ENCODE measurements around the gene ELOB.
A peak's percentile ranks its signal among the peaks of the same experiment; 100 is the strongest.

ELOB gene

GRCh38 chr16:2782583-2783351, 5.7 kb upstream of the ELOB start:
- no peak overlapping the region for H3K23ac ChIP-seq (ENCODE audit: low read length in 2 of 2)

GRCh38 chr16:2779978-2780898, 3.2 kb upstream of the ELOB start:
- no peak overlapping the region for H2BK12ac ChIP-seq (ENCODE audit: low read length in 2 of 2)
- WGBS, result 69% methylated on average over 14 of the region's 17 CpGs
- no peak overlapping the region for H3K4me3 ChIP-seq (ENCODE audit: insufficient read depth in 1 of 2, low read depth in 1 of 2, low read length in 2 of 2)
- no peak overlapping the region for H2AK5ac ChIP-seq (ENCODE audit: low read length, severe bottlenecking)
- no peak overlapping the region for H3K27ac ChIP-seq (ENCODE audit: low read length, poor library complexity, severe bottlenecking)
- no peak for DNase-seq
- H3K14ac ChIP-seq (ENCODE audit: low read length in 2 of 2), result no peak overlapping the region
- peaks cover 2 to 3% of the 10 kb centered on the region in 2 experiments for H3K36me3 ChIP-seq (ENCODE audit: control insufficient read depth in 1 of 2, insufficient read depth in 2 of 2, low read depth in 1 of 2, low read length in 2 of 2)
- H3K4me1 ChIP-seq (ENCODE audit: control insufficient read depth, insufficient read depth, low read depth, low read length), result peaks cover 20% of the 10 kb centered on the region
- H2BK5ac ChIP-seq (ENCODE audit: low read depth, low read length, poor library complexity, severe bottlenecking), result no peak overlapping the region
- H2BK120ac ChIP-seq (ENCODE audit: low read depth, low read length), result no peak overlapping the region
- no peak overlapping the region for H4K91ac ChIP-seq (ENCODE audit: low read length)
- H2AFZ ChIP-seq (ENCODE audit: low read depth, low read length), result no peak overlapping the region
- peaks cover 14% of the 10 kb centered on the region for H3K79me1 ChIP-seq (replicated peaks; ENCODE audit: low read length, poor library complexity, severe bottlenecking)
- no peak overlapping the region for H4K8ac ChIP-seq (ENCODE audit: low read length)
- no peak overlapping the region for H3K23ac ChIP-seq (ENCODE audit: low read length in 2 of 2)
- no peak overlapping the region for H3K4ac ChIP-seq (ENCODE audit: low read depth in 1 of 2, low read length in 2 of 2)
- H2BK15ac ChIP-seq (ENCODE audit: low read depth, poor library complexity, severe bottlenecking), result no peak overlapping the region
- no peaks in the 10 kb centered on the region for H3K9me3 ChIP-seq (ENCODE audit: control insufficient read depth, low read length)
- no peak overlapping the region for H3K4me2 ChIP-seq (ENCODE audit: low read length, poor library complexity, severe bottlenecking)
- H3K18ac ChIP-seq (ENCODE audit: low read depth in 1 of 2, low read length in 2 of 2), result no peak overlapping the region
- H3K27me3 ChIP-seq (ENCODE audit: control insufficient read depth in 1 of 2, insufficient read depth in 1 of 2, low read length in 2 of 2), result peaks cover 0 to 27% of the 10 kb centered on the region in 2 experiments
- H3K9ac ChIP-seq (ENCODE audit: low read length), result no peak overlapping the region

More at GRCh38 chr16:2782583-2783351, 5.7 kb upstream of the ELOB start:
- no peak for DNase-seq
- Histone ChIP-seq H3K18ac (ENCODE audit: low read depth in 1 of 2, low read length in 2 of 2) (no peak overlapping the region), H3K27me3 (ENCODE audit: control insufficient read depth in 1 of 2, insufficient read depth in 1 of 2, low read length in 2 of 2) (peaks cover 4 to 46% of the 10 kb centered on the region in 2 experiments), H3K4ac (ENCODE audit: low read depth in 1 of 2, low read length in 2 of 2) (no peak overlapping the region), H2BK120ac (ENCODE audit: low read depth, low read length) (no peak overlapping the region), H2AK5ac (ENCODE audit: low read length, severe bottlenecking) (no peak overlapping the region), H3K79me1 (replicated peaks; ENCODE audit: low read length, poor library complexity, severe bottlenecking) (peaks cover 14% of the 10 kb centered on the region), H2BK15ac (ENCODE audit: low read depth, poor library complexity, severe bottlenecking) (no peak overlapping the region), H2BK12ac (ENCODE audit: low read length in 2 of 2) (no peak overlapping the region), H3K9ac (ENCODE audit: low read length) (no peak overlapping the region), H2AFZ (ENCODE audit: low read depth, low read length) (no peak overlapping the region), H3K4me2 (ENCODE audit: low read length, poor library complexity, severe bottlenecking) (no peak overlapping the region), H4K8ac (ENCODE audit: low read length) (no peak overlapping the region), H3K27ac (ENCODE audit: low read length, poor library complexity, severe bottlenecking) (no peak overlapping the region), H3K4me3 (ENCODE audit: insufficient read depth in 1 of 2, low read depth in 1 of 2, low read length in 2 of 2) (no peak overlapping the region), H3K9me3 (ENCODE audit: control insufficient read depth, low read length) (no peaks in the 10 kb centered on the region), H3K4me1 (ENCODE audit: control insufficient read depth, insufficient read depth, low read depth, low read length) (peaks cover 14% of the 10 kb centered on the region), H3K36me3 (ENCODE audit: control insufficient read depth in 1 of 2, insufficient read depth in 2 of 2, low read depth in 1 of 2, low read length in 2 of 2) (no peaks in the 10 kb centered on the region), H2BK5ac (ENCODE audit: low read depth, low read length, poor library complexity, severe bottlenecking) (no peak overlapping the region), H3K14ac (ENCODE audit: low read length in 2 of 2) (no peak overlapping the region), H4K91ac (ENCODE audit: low read length) (no peak overlapping the region)
- 88% methylated on average over 20 of the region's 20 CpGs for WGBS

DNA sequence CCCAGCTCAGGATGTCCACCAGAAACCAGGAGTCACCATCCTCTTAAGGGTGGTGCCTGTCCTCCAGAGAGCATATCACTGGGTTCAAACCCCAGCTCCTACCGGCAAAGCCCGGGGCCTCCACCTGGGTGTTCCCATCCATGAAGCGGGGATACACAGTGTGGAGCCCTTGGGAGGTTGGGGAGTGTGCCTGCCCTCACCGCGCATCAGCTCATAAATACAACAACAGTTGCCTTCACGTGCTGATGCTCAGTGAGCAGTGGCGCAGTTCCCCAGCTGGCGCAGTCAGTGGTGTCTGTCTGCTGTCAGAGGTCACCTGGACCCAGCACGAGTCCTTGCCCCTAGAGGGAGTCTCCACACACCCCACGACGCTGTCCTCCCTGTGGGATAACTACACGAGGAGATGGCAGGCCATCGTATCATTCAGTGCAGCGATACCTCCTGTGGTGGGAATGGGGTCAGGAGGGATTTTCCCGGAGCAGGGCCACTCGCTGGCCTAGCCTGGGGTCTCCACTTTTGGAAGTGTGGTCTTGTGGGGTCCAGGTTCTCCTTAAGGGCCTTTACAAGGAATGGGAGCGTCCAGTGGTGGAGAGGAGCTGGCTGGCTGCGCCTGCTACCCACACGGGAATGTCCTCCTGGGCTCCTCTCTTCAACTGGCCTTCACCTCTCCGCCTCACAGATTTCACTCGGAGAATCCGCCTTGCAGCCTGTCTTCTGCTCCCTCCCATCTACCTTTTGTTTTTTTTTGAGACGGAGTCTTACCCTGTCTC, 2.3 kb upstream of the ELOB start:
- H3K4me1 ChIP-seq (ENCODE audit: control insufficient read depth, insufficient read depth, low read depth, low read length), result peaks cover 22% of the 10 kb centered on the region
- peak overlapping the region in 1 of 2 experiments; percentile 30 for H2BK12ac ChIP-seq (ENCODE audit: low read length in 2 of 2)
- peak overlapping the region; percentile 38 for H4K8ac ChIP-seq (ENCODE audit: low read length)
- no peak overlapping the region for H3K14ac ChIP-seq (ENCODE audit: low read length in 2 of 2)
- H3K23ac ChIP-seq (ENCODE audit: low read length in 2 of 2), result peak overlapping the region in 1 of 2 experiments; percentile 3
- H3K18ac ChIP-seq (ENCODE audit: low read depth in 1 of 2, low read length in 2 of 2), result no peak overlapping the region
- no peak overlapping the region for H3K4ac ChIP-seq (ENCODE audit: low read depth in 1 of 2, low read length in 2 of 2)
- no peak overlapping the region for H3K27ac ChIP-seq (ENCODE audit: low read length, poor library complexity, severe bottlenecking)
- 94% methylated on average over 23 of the region's 23 CpGs for WGBS
- H3K4me3 ChIP-seq (ENCODE audit: insufficient read depth in 1 of 2, low read depth in 1 of 2, low read length in 2 of 2), result no peak overlapping the region
- no peak overlapping the region for H2BK5ac ChIP-seq (ENCODE audit: low read depth, low read length, poor library complexity, severe bottlenecking)
- no peak overlapping the region for H3K9ac ChIP-seq (ENCODE audit: low read length)
- H4K91ac ChIP-seq (ENCODE audit: low read length), result peak overlapping the region; percentile 75
- peaks cover 10 to 11% of the 10 kb centered on the region in 2 experiments for H3K36me3 ChIP-seq (ENCODE audit: control insufficient read depth in 1 of 2, insufficient read depth in 2 of 2, low read depth in 1 of 2, low read length in 2 of 2)
- H3K4me2 ChIP-seq (ENCODE audit: low read length, poor library complexity, severe bottlenecking), result no peak overlapping the region
- no peak for DNase-seq
- H3K9me3 ChIP-seq (ENCODE audit: control insufficient read depth, low read length), result no peaks in the 10 kb centered on the region
- peaks cover 14% of the 10 kb centered on the region for H3K79me1 ChIP-seq (replicated peaks; ENCODE audit: low read length, poor library complexity, severe bottlenecking)
- no peak overlapping the region for H2BK15ac ChIP-seq (ENCODE audit: low read depth, poor library complexity, severe bottlenecking)
- H2BK120ac ChIP-seq (ENCODE audit: low read depth, low read length), result no peak overlapping the region
- H2AFZ ChIP-seq (ENCODE audit: low read depth, low read length), result no peak overlapping the region
- H3K27me3 ChIP-seq (ENCODE audit: control insufficient read depth in 1 of 2, insufficient read depth in 1 of 2, low read length in 2 of 2), result peaks cover 0 to 18% of the 10 kb centered on the region in 2 experiments
- no peak overlapping the region for H2AK5ac ChIP-seq (ENCODE audit: low read length, severe bottlenecking)
